ENCODE results near the gene TUG1.

TUG1 gene

DNA sequence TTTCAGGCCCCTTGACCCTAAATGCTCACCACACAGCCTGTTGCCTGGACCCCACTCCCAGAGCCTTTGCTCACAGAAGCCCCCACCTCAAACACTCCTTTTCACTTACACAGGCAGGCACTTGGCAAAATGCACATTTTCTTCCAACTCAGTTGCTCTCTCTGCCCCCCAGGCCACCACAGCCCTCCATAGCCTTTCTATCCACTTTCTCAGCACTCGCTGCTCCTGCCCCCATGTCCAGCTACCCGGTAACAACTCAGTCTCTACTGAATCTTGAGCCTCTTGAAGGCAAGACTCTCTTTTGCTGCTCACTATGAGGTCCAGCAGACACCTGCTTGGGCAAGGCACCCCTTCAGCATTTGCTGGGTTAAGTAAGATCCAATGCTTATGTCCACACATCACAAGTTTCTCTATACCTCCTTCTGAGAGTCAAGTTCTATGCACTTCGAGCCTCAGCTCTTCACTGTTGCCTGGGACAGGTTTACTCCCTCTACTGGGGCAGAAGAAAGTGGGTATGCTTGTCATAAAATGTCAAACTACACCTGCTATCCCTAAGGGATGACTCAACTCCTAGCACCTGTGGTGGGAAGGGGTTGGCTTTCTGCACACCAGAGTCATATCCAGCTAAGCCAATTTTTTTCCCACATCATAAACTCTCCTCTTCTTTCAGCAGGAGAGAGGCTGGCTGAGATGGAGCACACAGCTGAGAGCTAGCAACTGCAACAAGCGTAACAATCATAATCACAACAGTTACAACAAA, 37.3 kb upstream of the TUG1 start:
- Histone ChIP-seq H3K4me1 (no peaks in the 10 kb centered on the region), H3K27me3 (no peaks in the 10 kb centered on the region), H3K36me3 (peaks cover 98% of the 10 kb centered on the region), H3K9me3 (no peaks in the 10 kb centered on the region), H3K4me3 (ENCODE audit: low read depth, low read length) (no peak overlapping the region)
- TF ChIP-seq, protein P1, sequence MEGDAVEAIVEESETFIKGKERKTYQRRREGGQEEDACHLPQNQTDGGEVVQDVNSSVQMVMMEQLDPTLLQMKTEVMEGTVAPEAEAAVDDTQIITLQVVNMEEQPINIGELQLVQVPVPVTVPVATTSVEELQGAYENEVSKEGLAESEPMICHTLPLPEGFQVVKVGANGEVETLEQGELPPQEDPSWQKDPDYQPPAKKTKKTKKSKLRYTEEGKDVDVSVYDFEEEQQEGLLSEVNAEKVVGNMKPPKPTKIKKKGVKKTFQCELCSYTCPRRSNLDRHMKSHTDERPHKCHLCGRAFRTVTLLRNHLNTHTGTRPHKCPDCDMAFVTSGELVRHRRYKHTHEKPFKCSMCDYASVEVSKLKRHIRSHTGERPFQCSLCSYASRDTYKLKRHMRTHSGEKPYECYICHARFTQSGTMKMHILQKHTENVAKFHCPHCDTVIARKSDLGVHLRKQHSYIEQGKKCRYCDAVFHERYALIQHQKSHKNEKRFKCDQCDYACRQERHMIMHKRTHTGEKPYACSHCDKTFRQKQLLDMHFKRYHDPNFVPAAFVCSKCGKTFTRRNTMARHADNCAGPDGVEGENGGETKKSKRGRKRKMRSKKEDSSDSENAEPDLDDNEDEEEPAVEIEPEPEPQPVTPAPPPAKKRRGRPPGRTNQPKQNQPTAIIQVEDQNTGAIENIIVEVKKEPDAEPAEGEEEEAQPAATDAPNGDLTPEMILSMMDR (IDR thresholded peaks at IDR 0.05; ENCODE audit: low read depth, low read length) = no peak
- DNase-seq = no peak

DNA sequence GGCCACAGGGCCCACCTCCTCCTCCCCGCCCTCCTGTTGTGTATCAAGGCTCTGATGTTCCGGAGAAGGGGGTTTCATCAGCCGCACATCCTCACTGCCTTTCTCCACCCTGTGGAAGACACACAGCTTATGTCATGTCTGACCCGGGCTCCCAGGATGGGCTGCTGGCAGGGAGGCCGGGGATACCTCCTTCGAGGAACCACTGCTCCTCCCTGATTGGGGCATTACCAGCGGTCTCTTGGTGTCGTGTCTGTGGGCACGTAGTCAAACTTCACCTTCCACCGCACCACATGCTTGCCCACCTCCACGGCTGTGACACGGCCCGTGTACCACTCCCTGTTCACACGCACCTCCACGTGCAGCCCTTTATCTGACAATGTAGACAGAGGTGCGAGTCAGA, 36.4 kb upstream of the TUG1 start:
- H3K27me3 ChIP-seq = no peaks in the 10 kb centered on the region
- no peak for DNase-seq
- no peaks in the 10 kb centered on the region for H3K4me1 ChIP-seq
- no peak overlapping the region for H3K4me3 ChIP-seq (ENCODE audit: low read depth, low read length)
- no peaks in the 10 kb centered on the region for H3K9me3 ChIP-seq
- H3K36me3 ChIP-seq = peaks cover 98% of the 10 kb centered on the region
- TF ChIP-seq, protein P1 (IDR thresholded peaks at IDR 0.05; ENCODE audit: low read depth, low read length) = no peak

DNA sequence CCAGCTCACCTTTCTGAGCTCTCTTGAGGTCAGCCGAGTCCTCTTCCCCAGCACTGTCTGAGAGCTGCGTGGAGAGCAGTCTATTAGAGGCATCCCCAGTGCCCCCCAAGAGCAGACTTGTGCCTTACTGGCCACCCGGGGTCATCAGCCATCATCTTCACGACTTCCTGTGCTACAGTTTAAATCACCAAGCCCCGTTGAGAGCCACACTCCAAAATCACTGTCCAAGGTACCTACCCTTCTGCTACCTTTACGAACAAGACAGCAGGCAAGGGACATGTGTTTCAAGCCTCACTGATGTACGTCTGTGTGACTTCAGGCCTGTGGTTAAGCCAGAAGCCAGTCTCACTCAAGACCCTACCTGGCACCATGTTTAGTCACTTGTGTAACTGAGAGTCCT, 35.6 kb upstream of the TUG1 start:
- Histone ChIP-seq H3K4me1 (no peaks in the 10 kb centered on the region), H3K36me3 (peaks cover 98% of the 10 kb centered on the region), H3K4me3 (ENCODE audit: low read depth, low read length) (no peak overlapping the region), H3K27me3 (no peaks in the 10 kb centered on the region), H3K9me3 (no peaks in the 10 kb centered on the region)
- DNase-seq = no peak
- TF ChIP-seq, protein P1 (IDR thresholded peaks at IDR 0.05; ENCODE audit: low read depth, low read length) = no peak

DNA sequence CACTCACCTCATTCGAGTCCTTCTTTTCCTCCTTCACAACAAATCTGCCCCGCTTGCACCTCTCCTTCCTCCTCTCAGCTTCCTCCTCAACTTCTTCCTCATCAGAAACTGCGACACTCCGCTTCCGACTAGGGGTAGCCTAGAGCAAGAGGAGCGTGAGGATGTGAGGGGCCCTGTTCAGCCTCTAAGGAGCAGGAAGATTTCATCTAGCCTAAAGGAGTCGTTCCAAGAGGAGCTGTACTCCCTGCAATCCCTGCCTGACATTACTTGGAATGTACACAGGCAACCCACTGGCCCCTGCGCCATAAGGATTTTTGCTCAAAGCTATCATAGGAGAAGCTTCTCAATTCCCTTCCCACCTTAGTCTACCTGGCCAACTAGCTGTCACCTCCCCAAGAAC, 35.0 kb upstream of the TUG1 start:
- Histone ChIP-seq H3K4me1 (no peaks in the 10 kb centered on the region), H3K9me3 (no peaks in the 10 kb centered on the region), H3K36me3 (peaks cover 98% of the 10 kb centered on the region), H3K4me3 (ENCODE audit: low read depth, low read length) (no peak overlapping the region), H3K27me3 (no peaks in the 10 kb centered on the region)
- TF ChIP-seq, protein P1 (IDR thresholded peaks at IDR 0.05; ENCODE audit: low read depth, low read length) = no peak
- DNase-seq = no peak

DNA sequence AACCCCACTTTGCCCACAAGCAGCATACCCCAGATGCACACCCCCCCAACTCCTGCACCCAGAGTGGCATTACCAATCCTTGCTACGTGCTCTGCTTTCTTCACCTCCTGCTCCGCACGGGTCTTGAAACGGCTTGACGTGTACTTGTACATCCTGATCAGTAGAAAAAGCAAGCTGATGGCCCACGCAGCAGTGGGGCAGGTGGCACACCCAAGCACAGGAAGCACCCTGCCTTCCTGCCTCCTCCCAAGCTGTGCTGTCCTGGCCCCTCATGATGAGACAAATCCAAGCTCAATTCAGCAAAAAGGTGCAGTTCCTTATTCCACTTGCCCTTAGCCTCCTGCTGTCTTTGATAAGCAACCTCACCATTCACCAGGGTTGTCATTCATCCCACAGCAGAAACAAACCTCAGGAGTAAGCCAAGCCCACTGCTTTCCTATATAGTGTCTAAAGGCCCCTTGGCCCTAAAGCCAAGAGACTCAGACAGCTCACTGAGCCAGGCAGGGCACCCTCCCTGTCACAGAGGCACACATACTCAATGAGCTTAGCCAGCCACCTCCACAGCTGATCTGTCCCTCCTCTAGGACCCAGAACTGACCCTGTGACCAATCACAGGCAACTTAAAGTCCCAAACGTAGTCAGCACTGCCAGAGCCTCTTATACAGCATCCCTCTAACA, 28.2 kb upstream of the TUG1 start:
- Histone ChIP-seq H3K9me3 (no peaks in the 10 kb centered on the region), H3K4me3 (ENCODE audit: low read depth, low read length) (no peak overlapping the region), H3K27me3 (no peaks in the 10 kb centered on the region; the same call in 1 of the 2 replicates), H3K4me1 (no peaks in the 10 kb centered on the region), H3K36me3 (peaks cover 97% of the 10 kb centered on the region)
- no peak for DNase-seq
- TF ChIP-seq, protein P1 (IDR thresholded peaks at IDR 0.05; ENCODE audit: low read depth, low read length) = no peak

DNA sequence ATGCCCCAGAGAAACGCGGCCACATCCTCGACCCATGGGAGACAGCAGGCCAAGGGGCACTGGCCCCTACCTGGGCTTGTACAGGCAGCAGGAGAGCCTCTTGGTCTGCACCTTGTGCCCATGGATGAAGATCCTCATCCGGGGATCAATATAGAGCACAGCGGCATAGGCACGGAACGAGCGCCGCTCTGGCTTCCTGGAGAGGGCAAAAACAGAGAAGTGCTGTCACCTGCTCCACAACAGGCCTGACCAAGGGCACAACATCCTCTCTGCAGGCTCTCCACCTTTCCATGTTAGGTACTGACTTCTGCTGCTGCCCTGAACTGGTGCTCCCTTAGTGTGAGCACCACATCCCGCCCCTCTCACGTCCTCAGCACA, 27.7 kb upstream of the TUG1 start:
- TF ChIP-seq, protein P1 (IDR thresholded peaks at IDR 0.05; ENCODE audit: low read depth, low read length) = no peak
- Histone ChIP-seq H3K9me3 (no peaks in the 10 kb centered on the region), H3K36me3 (peaks cover 97% of the 10 kb centered on the region), H3K4me1 (no peaks in the 10 kb centered on the region), H3K27me3 (no peaks in the 10 kb centered on the region; the same call in 1 of the 2 replicates), H3K4me3 (ENCODE audit: low read depth, low read length) (no peak overlapping the region)
- no peak for DNase-seq
